OCI-LY7 (cell line): ENCODE measurements around the gene EXOSC7.

Source experiments
- EZH2phosphoT487 ChIP-seq: fragments of 200-600 bp; sonication (generic); IDR thresholded peaks from 2 replicates; pipeline ENCODE4 v1.6.1; 2018; ENCODE audit warnings: low read depth, borderline replicate concordance, mild to moderate bottlenecking, mixed run types, antibody characterized with exemption, low read length, moderate library complexity, mixed read lengths
- TF ChIP-seq, protein P1 (sequence below): fragments of 200-600 bp; sonication (generic); conservative IDR thresholded peaks from 2 replicates; pipeline ENCODE4 v1.5.1; 2014; ENCODE audit warnings: mild to moderate bottlenecking, antibody characterized with exemption, low read length, moderate library complexity, mixed read lengths

DNA sequence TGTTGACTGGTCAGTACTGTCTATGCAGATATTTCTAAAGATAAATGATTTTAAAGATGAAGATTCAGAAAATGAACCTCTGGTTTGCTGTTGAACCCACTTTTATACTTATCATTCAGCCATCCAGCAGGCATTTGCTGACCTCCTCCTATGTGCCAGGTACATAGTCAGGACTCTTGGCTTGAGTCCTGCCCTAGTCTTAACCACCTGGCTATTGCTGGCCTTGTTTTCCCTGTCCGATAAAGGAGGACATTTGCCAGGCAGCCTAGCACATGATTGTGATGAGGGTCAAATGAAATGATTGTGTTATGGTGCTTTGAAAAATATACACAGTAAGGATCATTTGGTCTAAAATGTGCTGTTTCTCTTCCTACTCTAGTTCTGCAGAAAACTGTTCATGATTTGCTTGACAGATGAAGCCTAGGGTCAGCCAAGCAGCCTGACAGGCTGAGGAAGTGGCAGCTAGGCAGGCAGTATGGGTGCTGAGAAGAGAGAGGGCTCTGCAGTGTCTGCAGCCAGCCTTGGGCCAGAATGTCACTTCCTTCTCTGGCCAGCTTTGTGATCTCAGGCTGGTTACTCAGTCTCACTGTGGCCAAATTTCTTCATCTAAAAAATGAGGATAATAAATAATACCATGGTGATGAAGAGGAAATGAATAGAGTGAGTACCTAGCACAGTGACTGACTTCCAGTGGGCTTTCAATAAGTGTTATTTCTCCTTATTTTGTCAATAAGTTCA, 13.8 kb downstream of the EXOSC7 start:
- TF ChIP-seq, protein P1, sequence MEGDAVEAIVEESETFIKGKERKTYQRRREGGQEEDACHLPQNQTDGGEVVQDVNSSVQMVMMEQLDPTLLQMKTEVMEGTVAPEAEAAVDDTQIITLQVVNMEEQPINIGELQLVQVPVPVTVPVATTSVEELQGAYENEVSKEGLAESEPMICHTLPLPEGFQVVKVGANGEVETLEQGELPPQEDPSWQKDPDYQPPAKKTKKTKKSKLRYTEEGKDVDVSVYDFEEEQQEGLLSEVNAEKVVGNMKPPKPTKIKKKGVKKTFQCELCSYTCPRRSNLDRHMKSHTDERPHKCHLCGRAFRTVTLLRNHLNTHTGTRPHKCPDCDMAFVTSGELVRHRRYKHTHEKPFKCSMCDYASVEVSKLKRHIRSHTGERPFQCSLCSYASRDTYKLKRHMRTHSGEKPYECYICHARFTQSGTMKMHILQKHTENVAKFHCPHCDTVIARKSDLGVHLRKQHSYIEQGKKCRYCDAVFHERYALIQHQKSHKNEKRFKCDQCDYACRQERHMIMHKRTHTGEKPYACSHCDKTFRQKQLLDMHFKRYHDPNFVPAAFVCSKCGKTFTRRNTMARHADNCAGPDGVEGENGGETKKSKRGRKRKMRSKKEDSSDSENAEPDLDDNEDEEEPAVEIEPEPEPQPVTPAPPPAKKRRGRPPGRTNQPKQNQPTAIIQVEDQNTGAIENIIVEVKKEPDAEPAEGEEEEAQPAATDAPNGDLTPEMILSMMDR = no peak
- TF ChIP-seq EZH2phosphoT487 = no peak
